Upper lobe of left lung (tissue), 4 donors: ENCODE data around the gene KIAA1217.

Experiments
- EP300 ChIP-seq, 4 donors: sonication (generic); formaldehyde crosslinking; IDR thresholded peaks; one replicate each; pipeline ENCODE4 v1.5.1; 2017; ENCODE audit warnings: antibody characterized with exemption in 4 of 4, control low read depth in 2 of 4
- POLR2A ChIP-seq, 4 donors: fragments of 450-650 bp; IDR thresholded peaks; one replicate each; pipeline ENCODE4 v1.5.1; 2016 to 2017; ENCODE audit warnings: antibody characterized with exemption in 4 of 4, mild to moderate bottlenecking in 2 of 4
- POLR2AphosphoS5 ChIP-seq, 2 donors: sonication (generic); formaldehyde crosslinking; IDR thresholded peaks; one replicate each; pipeline ENCODE4 v1.5.1; 2017; ENCODE audit warnings: antibody characterized with exemption in 2 of 2
- TF ChIP-seq, protein P1 (sequence below), 6 experiments: fragments of 450-650 bp in 4 of 6; fragments of 200-600 bp in 2 of 6; sonication (generic) in 2 of 6; IDR thresholded peaks; one replicate each; pipeline ENCODE4 v1.5.1; 2016 to 2019; ENCODE audit warnings: antibody characterized with exemption in 6 of 6

DNA sequence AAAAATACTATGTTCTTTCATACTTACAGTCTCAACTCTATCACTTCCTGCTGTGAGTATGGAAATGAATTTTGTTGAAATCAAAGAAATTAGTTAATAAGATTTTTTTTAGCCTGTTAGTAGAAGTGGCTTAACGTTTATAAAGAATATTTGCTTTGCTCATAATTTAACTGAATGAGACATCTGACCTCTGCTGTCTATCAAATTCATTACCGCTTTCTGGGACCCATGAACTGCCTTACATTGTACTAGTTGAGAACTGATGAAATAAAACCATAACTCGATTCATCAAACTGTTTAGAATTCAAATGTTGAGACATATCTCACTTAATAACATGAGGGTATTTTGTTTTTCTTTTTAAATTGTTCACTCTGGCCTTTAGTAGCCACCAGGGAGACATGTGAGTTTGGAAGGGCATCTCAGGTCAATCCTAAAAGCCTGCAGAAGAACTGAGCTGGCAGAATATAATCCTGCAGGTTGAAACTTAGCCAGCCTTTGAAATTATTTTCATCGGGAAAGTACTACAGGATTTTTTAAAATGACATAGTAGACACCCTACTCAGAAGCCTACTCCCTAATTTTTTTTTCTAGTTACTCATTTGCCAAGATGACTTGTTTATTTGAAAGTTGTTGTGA lies 78.7 kb downstream of the KIAA1217 start:
- TF ChIP-seq EP300 (IDR thresholded peaks at IDR 0.05) (no peak), POLR2A (IDR thresholded peaks at IDR 0.05) (no peak), POLR2AphosphoS5 (IDR thresholded peaks at IDR 0.05) (no peak)
- TF ChIP-seq, protein P1, sequence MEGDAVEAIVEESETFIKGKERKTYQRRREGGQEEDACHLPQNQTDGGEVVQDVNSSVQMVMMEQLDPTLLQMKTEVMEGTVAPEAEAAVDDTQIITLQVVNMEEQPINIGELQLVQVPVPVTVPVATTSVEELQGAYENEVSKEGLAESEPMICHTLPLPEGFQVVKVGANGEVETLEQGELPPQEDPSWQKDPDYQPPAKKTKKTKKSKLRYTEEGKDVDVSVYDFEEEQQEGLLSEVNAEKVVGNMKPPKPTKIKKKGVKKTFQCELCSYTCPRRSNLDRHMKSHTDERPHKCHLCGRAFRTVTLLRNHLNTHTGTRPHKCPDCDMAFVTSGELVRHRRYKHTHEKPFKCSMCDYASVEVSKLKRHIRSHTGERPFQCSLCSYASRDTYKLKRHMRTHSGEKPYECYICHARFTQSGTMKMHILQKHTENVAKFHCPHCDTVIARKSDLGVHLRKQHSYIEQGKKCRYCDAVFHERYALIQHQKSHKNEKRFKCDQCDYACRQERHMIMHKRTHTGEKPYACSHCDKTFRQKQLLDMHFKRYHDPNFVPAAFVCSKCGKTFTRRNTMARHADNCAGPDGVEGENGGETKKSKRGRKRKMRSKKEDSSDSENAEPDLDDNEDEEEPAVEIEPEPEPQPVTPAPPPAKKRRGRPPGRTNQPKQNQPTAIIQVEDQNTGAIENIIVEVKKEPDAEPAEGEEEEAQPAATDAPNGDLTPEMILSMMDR (IDR thresholded peaks at IDR 0.05): no peak
